ENCODE measurements around the gene AXIN2.
A peak's percentile ranks its signal among the peaks of the same experiment; 100 is the strongest.

AXIN2 gene

DNA sequence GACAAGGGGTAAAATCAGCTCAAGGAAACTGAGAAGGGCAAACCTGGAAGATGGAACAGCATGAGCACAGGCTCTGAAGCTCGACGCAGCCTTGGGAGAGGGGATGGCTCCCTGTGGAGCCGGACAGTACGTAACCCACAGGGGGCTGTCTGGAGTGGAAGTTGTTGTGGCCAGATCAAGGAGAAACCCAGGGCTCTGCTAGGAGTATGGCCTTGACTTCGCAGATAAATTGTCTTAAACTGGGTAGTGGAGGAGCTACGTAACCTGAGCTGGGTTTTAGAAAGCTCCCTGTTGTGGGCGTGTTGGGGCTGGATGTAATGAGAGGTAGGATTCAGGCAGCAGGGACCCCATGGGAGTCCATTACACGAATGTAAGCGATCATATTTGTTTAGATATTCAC, 25.5 kb upstream of the AXIN2 start:
- intact Hi-C loops (cut with DNase I), result no loop called here
- DNase-seq, result peak in 3 of 10 donors; percentile 14 to 46 (median 23)

DNA sequence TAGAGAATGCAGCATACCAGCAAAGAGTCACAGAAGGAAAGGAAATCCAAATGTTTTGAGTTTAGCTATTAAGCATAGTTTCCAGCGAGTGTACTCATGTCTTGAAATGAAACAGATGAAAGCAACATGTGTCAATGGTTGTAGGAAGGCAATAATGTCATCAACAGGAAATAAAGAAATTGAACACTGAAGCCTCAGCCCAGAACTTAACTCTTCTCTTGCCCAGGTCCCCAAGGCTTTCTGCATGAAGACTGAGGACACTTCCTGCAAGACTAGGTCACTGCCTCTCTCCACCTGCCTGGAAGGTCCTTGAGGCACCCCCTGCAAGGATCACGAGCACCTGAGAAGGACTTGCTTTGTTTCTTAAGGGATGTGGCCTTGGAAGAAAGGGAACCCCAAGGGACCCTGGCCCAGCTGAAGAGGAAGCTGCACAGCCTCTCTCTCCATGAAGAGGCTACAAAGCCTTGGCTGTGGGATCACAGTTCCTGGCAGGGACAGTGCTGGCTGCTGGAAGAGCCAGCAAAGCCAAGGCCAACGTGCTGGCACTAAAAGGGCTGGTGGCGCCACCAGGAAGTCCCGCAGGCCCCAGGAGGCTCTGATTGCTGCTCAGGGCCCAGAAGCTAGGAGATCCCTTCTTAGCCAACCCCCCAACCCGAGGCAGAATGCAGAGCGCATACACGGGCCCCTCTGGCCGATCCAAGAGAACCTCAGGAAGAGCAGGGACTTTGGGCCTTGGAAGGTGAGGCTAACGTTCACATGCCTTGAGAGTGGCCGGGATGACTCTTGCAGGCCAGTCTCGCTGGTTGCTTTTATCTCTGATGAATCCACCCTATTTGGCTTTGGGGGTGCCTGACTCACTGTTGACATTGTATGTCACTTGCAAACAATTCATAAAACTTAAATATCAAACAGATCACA, 23.4 kb upstream of the AXIN2 start:
- intact Hi-C loops (cut with DNase I), result no loop called here
- DNase-seq, result peak in 5 of 10 donors; percentile 11 to 68 (median 50)

DNA sequence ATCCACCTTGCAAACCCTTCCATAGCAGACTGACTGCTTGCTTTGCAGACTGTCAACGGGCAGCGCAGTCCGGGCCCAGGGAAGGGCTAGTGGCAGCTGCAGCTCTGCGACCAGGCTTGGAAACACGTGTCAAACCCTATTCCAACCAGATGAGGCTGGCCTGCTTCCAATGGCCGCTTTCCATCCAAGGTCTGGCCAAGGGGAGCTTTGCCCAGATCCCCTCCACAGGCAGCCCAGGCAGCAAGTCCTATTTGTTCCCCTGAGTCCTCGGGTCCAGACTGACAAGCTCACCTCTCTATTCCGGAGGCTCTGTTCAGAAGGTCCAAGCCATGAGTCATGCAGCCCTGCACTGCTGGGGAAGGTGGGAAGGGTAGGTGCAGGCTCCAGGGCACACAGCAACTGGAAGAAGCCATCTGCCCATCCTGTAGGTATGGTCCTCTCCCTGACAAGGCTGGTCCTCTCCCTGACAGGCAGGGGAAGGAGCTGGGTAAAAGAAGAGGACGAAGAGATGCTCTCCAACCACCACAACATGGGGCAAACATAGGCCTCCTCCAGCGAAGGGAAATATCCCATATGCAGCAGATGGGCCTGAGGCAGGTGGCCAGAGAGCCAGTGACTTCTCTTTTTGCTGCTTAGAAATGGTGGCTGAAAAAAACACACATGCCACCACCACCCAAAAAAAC, 22.6 kb upstream of the AXIN2 start:
- intact Hi-C loops (cut with DNase I), result no loop called here
- peak in 8 of 10 donors; percentile 40 to 93 (median 51) for DNase-seq

DNA sequence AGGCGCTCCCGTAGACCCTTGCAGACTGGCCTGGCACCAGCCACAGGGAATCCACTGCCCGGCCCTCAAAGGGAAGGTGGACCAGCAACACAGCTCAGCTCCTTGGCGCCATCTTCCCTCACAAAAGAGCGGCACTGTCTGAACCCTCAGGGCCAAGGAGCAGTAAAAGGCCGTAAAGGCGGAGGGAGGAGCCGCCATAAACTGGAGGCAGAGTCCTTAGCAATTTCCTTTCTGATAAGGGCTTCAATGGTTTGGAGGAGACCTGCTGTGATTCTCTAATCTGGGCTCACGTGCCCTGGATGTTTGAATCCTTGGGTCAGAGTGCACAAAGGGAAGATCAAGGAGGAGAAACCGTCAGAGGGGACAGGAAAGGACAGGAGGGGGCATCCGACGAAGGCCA, 15.5 kb upstream of the AXIN2 start:
- intact Hi-C loops (cut with DNase I), result no loop called here
- DNase-seq, result peak in 1 of 10 donors; percentile 51

DNA sequence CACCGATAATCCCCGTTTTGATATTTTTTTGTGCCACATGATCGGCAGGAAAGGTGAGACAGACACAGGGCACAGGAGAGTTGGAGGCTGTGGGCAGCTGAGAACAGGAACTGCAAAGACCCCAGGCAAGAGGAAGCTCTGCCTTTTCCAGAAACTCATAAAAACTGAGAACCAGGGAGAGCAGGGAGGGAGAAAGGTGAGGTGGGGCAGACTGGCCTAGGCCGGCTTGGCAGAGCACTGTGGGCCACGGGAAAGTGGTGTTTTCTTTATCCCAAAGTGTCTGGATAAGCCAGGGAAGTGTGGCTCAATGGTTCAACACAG, 11.8 kb upstream of the AXIN2 start:
- peak in 1 of 10 donors; percentile 9 for DNase-seq
- intact Hi-C loops (cut with DNase I), result no loop called here

DNA sequence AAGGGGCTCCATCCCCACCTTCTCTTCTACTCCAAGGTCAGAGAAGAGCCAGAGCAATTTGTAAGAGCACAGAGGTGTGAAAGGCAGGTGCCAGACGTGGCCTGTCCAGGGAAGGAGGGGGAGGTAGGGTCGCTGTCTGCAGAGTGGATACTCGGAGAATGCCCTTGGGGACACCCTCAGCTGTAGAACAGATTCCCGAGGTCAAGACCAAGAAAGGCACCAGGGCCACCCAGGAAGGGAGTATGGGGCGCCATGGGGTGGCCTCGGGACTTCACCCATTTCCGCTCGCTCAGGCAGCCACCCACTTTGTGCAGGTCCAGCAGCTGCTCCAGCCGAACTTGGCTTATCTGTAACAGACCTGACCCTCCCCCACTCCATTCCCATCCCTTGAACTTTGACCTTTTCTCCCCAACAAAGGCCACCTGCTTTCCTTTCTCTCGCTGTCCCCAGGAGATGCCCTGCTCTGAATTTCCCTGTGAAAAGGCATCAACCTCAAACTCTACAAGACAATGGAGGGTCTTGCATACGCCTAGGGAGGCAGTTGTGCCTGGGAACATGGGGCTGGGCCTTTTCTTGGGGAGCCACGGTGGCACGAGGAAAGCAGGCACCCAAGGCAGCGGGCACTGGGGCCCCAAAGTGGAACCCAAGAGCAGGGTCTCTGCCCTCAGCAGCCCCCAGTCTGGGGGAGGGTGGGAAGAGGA, 11.3 kb upstream of the AXIN2 start:
- DNase-seq, result peak in 1 of 10 donors; percentile 56
- intact Hi-C loops (cut with DNase I), result no loop called here

DNA sequence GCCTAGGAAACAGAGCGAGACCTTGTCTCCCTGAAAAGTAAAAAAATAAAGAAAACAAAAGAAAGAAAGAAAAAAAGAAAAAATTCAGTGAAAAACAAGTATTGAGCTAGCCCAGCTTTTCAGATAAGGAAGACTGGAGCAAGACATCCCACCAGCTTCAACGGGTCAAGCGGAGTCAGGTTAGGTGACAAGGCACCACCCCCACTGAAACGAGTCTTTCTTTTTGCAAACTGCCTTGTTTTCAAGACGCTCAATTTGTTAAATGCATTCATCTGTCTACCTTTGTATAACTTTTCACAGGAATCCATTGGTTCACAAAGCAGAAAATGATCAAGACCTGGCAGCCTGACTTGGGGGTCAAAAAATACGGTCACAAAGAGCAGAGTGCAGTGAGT, 10.7 kb upstream of the AXIN2 start:
- intact Hi-C loops (cut with DNase I), result no loop called here
- no peak for DNase-seq

DNA sequence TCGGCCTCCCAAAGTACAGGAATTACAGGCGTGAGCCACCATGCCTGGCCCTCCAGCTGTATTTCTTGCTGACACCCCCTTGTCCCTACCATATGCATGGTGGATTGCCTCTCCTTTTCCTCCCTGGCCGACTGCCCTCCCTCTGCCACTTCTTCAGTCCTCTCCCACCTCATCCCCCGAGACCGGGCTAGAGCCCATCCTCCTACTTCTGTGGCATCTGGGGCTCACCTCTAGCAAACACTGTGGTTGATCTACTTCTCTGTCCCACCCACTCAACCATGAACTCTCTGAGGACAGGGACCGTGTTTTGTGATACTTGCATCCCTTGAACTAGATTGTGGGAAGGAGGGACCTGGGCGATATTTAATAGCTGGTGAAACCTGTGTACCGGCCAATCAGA, 7.5 kb upstream of the AXIN2 start:
- DNase-seq, result peak in 1 of 10 donors; percentile 34
- intact Hi-C loops (cut with DNase I), result no loop called here

DNA sequence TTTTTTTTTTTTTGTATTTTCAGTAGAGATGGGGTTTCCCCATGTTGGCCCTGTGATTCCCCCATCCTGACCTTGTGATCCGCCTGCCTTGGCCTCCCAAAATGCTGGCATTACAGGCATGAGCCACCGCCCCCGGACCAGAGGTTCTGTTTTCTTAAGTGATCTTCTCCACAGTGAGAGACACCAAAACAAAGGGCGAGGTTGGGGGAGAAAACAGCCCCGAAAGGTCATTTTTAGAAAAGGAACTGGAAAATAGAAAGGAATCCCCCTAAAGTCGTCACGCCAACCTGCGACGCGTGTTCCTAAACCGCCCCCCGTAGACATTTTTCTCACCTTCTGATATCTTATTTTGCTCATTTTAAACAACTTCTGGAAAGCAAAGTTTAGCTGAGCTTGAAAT, 6.1 kb upstream of the AXIN2 start:
- intact Hi-C loops (cut with DNase I), result no loop called here
- peak in 1 of 10 donors; percentile 43 for DNase-seq

DNA sequence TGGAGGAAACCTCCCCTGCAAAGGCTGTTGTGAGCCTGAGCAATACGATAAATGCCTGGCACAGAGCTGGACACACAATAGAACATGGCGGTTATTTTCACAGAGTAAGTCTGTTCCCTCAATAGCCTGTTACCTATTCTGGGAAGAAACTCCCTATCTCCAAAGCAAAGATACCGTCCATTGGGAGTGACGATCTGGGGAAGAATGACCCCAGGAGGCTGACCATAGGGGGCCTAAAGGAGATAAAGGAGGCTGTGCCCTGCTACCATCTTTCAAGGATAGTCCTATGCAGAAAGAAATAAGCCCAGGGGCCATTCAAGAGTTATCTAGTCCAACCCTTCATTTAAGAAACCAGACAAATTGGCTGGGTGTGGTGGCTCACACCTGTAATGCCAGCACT, 4.1 kb upstream of the AXIN2 start:
- intact Hi-C loops (cut with DNase I), result no loop called here
- DNase-seq, result peak in 1 of 10 donors; percentile 8

DNA sequence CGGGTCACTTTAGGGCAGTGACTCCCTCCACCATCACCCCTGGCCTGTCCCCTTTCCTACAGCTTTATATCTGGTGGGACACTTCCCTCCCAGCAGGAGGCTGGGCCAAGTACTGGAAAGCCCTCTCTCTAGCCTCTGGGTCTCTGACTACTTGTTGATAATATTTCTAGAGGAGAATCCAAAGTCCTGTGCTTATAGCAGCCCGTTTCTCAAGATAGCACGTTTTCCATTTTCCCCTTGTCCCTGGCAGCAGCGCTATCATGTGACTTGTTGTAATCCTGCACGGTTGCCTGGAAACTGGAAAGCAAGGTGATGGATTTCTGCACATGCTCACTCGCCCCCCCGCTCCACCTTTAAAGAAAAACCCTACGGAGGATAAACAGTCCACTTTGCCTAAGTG, 3.3 kb upstream of the AXIN2 start:
- intact Hi-C loops (cut with DNase I), result no loop called here
- DNase-seq, result peak in 5 of 10 donors; percentile 43 to 90 (median 51)

DNA sequence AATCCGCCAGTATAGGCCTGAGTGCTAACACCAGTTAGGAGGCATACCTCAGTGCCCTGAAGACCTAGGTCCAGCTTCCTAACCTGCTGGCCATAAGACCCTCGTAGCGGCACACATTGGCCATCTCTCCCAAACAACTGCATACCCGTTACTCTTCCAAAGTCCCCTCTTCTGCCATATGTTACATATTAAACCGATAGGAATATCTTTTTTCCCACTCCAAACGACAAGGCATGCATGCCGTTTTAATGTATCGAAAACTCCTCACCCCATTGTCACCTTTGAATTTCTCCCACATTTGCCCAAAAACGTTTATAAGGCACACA, 721 bp upstream of the AXIN2 start:
- intact Hi-C loops (cut with DNase I), result no loop called here
- DNase-seq, result no peak

DNA sequence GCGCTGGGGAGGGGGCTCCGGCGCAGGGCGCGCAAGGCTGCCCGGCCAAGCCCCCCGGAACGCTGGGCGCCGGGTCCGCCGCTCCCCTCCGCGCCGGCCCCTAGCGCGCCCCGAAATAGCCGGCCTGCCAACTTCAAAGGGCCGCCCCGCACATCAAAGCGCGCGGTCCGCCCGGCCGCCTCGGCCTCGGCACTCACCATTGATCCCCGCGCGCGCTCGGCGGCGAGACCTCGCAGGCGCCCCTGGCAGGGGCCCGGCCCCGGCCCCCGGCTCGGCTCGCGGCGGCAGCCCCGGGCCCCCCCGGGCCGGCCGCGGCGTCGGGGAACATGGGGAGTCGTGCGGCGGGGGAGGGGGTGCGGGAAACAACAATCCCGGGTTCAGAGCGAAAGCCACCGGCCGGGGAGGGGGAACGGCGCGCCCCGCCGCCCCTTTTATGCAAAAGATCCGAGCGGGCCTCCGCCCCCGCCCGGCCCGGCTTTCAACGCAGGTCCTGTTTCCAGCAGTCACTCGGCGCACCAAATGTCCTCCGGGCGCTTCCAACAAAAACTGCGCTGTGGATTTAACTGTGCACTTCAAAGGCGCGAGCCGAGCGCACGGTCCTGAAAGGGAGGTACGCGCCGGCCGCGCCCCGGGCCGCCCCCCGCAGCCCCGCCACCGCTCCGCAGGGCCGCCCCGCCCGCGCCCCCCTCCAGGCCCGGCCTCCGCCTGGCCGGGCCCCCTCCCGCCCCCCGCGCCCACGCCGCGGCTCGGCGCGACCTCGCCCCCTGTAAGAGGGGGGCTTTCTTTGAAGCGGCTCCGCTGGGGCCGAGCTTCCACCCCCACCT, 608 bp downstream of the AXIN2 start:
- intact Hi-C loops (cut with DNase I), result no loop called here
- peak; percentile 51 to 95 (median 76) for DNase-seq

DNA sequence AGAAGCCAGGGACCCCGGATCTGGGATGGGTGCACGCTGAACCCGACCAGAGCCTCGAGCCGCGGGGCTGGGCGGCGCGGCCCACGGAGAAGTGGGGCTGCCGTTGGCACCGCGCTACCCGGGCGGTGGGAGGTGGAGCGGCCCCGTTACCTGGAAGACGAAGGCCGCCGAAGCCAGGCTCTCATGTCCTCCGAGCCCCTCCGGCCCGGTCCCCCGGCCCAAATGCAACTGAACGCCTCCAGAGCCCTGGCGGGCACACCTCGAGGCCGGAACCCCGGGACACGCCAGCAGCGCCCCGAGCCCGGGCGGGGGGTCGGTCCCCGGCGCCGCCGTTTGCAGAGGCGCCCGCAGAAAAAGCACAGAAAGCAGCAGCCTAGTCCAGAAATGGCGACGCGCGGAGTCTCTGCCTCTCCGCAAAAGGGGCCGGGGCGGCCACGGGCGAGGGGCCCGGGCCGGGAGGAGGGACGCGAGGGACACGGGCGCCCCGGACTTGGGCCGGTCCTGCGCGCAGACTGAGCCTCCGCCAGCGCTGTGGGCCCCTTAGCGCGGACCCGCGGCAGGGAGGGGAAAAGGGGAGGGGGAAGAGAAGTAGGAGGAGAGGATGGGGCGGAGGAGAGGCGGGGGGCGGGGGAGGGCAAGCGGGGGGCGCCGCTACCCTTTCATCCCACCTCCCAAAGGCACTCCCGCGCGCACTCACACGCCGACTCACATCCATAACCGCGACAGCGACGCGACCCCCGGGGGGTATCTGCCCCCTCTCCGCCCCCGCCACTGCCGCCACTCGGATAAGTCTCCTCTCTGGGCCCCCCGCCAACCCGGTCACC, 1.4 kb downstream of the AXIN2 start:
- peak in 5 of 10 donors; percentile 24 to 89 (median 42) for DNase-seq
- intact Hi-C loops (cut with DNase I), result loop anchor here (5.0 kb wide), 3 partner anchors 103 to 607 kb away; no protein-coding TSS in a partner anchor

DNA sequence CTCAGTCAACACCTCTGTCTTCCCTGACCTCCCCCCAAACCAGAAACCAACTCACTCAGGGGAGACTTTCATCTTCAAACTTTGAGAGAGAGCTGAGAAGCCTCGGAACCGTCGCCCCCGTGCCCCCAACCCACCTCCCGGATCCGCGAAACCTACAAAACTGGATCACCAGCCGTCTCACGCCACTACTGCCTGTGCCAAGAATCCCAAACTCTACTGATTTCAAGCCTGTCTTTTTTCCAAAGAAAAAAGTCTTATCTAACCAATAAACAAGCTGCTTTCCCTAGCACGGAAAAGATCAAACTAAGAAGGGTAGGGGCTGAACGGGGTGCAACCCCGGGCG, 2.0 kb downstream of the AXIN2 start:
- peak in 2 of 10 donors; percentile 9 to 39 for DNase-seq

DNA sequence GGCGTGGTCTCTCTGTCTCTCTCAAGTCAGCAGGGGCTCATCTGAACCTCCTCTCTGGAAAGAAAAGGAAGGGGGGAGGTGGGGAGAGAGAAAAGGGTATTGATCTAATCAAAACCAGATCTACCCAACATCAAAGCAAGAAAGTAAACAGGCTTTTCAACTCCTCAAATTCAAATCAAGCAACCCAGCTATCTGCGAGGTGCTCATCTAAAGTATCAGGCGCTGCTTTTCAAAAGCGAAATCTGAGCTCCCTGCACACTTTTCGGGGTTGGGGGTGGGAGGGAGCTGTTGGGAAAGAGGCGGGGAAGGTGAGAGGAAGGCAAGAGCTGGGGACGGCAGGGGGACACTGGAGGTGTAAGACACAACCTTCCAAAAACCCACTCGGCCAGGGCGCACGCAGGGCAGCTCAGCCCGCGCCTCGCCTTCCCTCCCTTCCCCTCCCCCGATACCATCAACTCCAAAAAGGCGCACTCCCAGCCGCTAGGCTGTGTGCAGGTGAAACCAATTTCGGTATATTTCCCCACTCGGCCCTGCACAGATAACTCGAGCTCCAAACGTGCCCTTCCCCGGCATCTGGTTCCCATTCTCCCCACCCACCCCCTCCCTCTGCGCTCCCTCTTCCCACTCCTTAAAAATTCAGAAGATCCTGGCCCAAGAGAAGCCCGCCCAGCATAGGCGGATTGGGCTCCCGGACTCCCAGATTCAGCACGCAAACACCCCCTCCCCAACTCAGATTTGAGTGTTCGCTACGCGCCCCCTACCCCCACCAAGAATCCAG, 2.6 kb downstream of the AXIN2 start:
- intact Hi-C loops (cut with DNase I), result loop anchor here (5.0 kb wide), 3 partner anchors 102 to 608 kb away; no protein-coding TSS in a partner anchor
- peak in 1 of 10 donors; percentile 68 for DNase-seq

More for the DNA sequence above, 2.0 kb downstream of the AXIN2 start:
- intact Hi-C loops (cut with DNase I), result loop anchor here (5.0 kb wide), 3 partner anchors 102 to 608 kb away; no protein-coding TSS in a partner anchor

DNA sequence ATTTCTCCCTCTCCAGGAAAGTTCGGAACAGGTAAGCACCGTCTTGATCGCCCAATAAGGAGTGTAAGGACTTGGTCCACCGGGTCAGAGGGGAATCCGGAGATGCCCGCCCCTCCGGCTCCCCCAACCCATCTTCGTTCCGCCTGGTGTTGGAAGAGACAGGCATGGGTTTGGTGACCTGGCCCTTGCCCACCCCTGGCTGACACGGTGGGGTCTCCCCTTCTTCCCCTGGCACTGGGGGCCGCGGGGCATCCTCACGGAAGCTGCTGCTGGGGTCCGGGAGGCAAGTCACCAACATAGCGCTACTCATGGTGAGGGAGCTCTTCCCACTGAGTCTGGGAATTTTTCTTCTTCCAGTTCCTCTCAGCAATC, 3.2 kb downstream of the AXIN2 start:
- peak in 1 of 10 donors; percentile 63 for DNase-seq
- intact Hi-C loops (cut with DNase I), result loop anchor here (5.0 kb wide), 3 partner anchors 101 to 609 kb away; no protein-coding TSS in a partner anchor
